T-helper 17 cell (primary cell): ENCODE results near the gene RABGAP1L. TPM values are rescaled to one million over a fixed set of nuclear protein-coding genes. Genes with fewer than 3 reads are reported as not detected.
"Not testable (repeated sequence)": the region's sequence is repeated elsewhere in the genome, so short reads cannot be mapped to it uniquely, and the experiment has no call there.

Experiments used
- ATAC-seq: fragments of 150-1000 bp; cut with Tn5 transposase; 2 replicates; pipeline ENCODE4 v1.10.0; 2021; ENCODE audit warnings: mild to moderate bottlenecking, moderate library complexity
- DNase-seq, 3 donors: peaks; one replicate each; pipeline versions ENCODE4 v3.0.0 to v3.0.0-alpha.2; 2020 to 2021
- H3K9me3 ChIP-seq: one replicate; pipeline ENCODE4 v1.7.0; 2013; ENCODE audit warnings: low read length, mild to moderate bottlenecking; ENCODE audit not compliant: control insufficient read depth, poor library complexity, severe bottlenecking
- H3K27ac Mint-ChIP-seq: one replicate; pipeline ENCODE4 v1.8.0; 2022; ENCODE audit warnings: mild to moderate bottlenecking, moderate library complexity, mixed read lengths
- H3K27me3 Mint-ChIP-seq: one replicate; pipeline ENCODE4 v1.8.0; 2022; ENCODE audit warnings: mixed read lengths
- H3K36me3 Mint-ChIP-seq: one replicate; pipeline ENCODE4 v1.8.0; 2022; ENCODE audit warnings: low read depth, mixed read lengths
- H3K4me1 Mint-ChIP-seq: one replicate; pipeline ENCODE4 v1.8.0; 2022; ENCODE audit warnings: mild to moderate bottlenecking, mixed read lengths
- H3K4me3 Mint-ChIP-seq: one replicate; pipeline ENCODE4 v1.8.0; 2022; ENCODE audit warnings: mild to moderate bottlenecking, moderate library complexity, mixed read lengths
- total RNA-seq, 4 donors: library from RNA in 2 of 4; stranded (reverse) in 2 of 4; gene quantifications; one replicate each; pipeline ENCODE4 v1.2.3 and lab custom pipeline; 2022 to 2026

Gene RABGAP1L
- total RNA-seq, 2 donors from 2014 or later, result 112 to 120 TPM

GRCh38 chr1:174135211-174135610, 24.1 kb upstream of the RABGAP1L start:
- Mint-ChIP-seq H3K27me3 (no peaks in the 10 kb centered on the region), H3K36me3 (peaks cover 6% of the 10 kb centered on the region), H3K27ac (no peak overlapping the region), H3K4me3 (no peak overlapping the region), H3K4me1 (no peaks in the 10 kb centered on the region)
- no peaks in the 10 kb centered on the region for H3K9me3 ChIP-seq
- ATAC-seq (no peak), DNase-seq (no peak)

DNA sequence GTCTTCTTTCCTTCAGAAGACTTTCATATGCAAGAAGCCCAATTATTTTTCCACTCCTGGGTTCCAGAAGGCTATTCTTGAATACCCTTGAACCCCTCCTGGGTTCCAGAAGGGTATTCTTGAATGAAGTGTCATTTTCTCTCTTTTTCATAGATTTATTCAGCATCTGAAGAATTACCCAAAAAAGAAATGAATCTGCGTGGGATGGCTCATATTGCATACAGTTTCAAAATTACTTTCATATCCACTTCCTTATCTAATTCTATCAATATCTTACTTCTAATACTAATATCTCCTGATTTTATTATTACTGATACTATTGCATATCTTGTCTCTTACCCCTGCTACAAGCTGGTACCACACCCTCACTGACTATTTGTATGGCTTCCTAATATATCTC, 22.6 kb upstream of the RABGAP1L start:
- no peak for ATAC-seq
- Mint-ChIP-seq H3K36me3 (peaks cover 6% of the 10 kb centered on the region), H3K4me1 (peaks cover 2% of the 10 kb centered on the region), H3K27ac (no peak overlapping the region), H3K4me3 (no peak overlapping the region), H3K27me3 (no peaks in the 10 kb centered on the region)
- DNase-seq, result no peak
- no peaks in the 10 kb centered on the region for H3K9me3 ChIP-seq

DNA sequence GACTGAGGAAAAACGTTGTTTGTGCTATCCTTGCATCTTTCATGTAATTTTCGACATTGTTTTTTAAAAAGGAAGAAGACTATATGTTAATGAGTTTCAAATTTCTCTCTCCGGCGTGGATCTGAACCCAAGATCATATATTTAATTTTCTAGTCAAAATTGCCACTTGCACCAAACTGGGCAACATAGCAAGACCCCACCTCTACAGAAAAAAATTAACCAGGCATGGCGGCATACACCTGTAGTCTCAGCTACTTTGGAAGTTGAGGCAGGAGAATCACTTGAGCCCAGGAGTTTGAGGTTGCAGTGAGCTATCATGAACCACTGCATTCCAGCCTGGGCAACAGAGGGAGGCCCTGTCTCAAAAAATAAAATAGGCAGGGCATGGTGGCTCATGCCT, 16.5 kb upstream of the RABGAP1L start:
- ATAC-seq (no peak), DNase-seq (no peak)
- H3K4me3 Mint-ChIP-seq, result no peak overlapping the region
- no peaks in the 10 kb centered on the region for H3K9me3 ChIP-seq
- peaks cover 2% of the 10 kb centered on the region for H3K4me1 Mint-ChIP-seq
- peaks cover 4% of the 10 kb centered on the region for H3K27me3 Mint-ChIP-seq
- H3K36me3 Mint-ChIP-seq, result peaks cover 2% of the 10 kb centered on the region
- H3K27ac Mint-ChIP-seq, result no peak overlapping the region

- not testable (repeated sequence) for H3K4me3 Mint-ChIP-seq, H3K27ac Mint-ChIP-seq
Measured at GRCh38 chr1:174143727-174144396, 15.5 kb upstream of the RABGAP1L start.

GRCh38 chr1:174144397-174144783, 14.9 kb upstream of the RABGAP1L start:
- not testable (repeated sequence) for H3K4me3 Mint-ChIP-seq, H3K27me3 Mint-ChIP-seq, H3K4me1 Mint-ChIP-seq, ATAC-seq, H3K36me3 Mint-ChIP-seq, H3K9me3 ChIP-seq, H3K27ac Mint-ChIP-seq, DNase-seq

More at GRCh38 chr1:174143727-174144396, 15.5 kb upstream of the RABGAP1L start:
- DNase-seq, ATAC-seq, H3K4me1 Mint-ChIP-seq, H3K36me3 Mint-ChIP-seq, H3K9me3 ChIP-seq, H3K27me3 Mint-ChIP-seq: not testable (repeated sequence)

DNA sequence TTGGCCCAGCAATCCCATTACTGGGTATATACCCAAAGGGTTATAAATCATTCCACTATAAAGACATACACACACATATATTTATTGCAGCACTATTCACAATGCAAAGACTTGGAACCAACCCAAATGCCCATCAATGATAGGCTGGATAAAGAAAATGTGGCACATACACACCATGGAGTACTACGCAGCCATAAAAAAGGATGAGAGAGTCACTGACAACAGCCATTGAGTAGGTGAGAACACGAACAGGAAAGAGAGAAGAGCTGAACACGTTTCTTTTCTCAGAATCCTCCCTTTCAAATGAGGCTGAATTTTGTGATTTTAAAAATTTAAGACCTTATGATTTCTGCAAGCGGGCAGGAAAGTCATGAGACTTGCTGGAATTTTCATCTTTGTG, 10.1 kb upstream of the RABGAP1L start:
- DNase-seq, result no peak
- H3K9me3 ChIP-seq, result no peaks in the 10 kb centered on the region
- Mint-ChIP-seq H3K4me1 (peaks cover 6% of the 10 kb centered on the region), H3K4me3 (no peak overlapping the region), H3K36me3 (peaks cover 2% of the 10 kb centered on the region), H3K27ac (no peak overlapping the region), H3K27me3 (no peaks in the 10 kb centered on the region)
- no peak for ATAC-seq

DNA sequence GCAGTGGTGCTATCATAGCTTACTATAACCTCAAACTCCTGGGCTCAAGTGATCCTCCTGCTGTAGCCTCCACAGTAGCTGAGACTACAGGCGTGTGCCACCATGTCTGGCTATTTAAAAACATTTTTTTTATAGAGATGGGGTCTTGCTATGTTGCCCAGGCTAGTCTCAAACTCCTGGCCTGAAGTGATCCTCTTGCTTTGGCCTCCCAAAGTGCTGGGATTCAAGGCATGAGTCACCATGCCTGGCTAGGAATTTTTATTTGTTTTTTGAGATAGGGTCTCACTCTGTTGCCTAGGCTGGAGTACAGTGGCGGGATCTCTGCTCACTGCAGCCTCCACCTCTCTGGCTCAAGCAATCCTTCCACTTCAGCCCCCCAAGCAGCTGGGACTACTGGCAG, 8.8 kb upstream of the RABGAP1L start:
- H3K27ac Mint-ChIP-seq, result no peak overlapping the region
- H3K36me3 Mint-ChIP-seq, result peaks cover 2% of the 10 kb centered on the region
- H3K4me1 Mint-ChIP-seq, result peaks cover 6% of the 10 kb centered on the region
- ATAC-seq (no peak), DNase-seq (no peak)
- H3K4me3 Mint-ChIP-seq, result no peak overlapping the region
- no peaks in the 10 kb centered on the region for H3K9me3 ChIP-seq
- H3K27me3 Mint-ChIP-seq, result no peaks in the 10 kb centered on the region

GRCh38 chr1:174152427-174152826, 6.9 kb upstream of the RABGAP1L start:
- Mint-ChIP-seq H3K27ac (peak overlapping the region; percentile 81), H3K4me1 (peaks cover 6% of the 10 kb centered on the region), H3K27me3 (no peaks in the 10 kb centered on the region), H3K4me3 (no peak overlapping the region), H3K36me3 (peaks cover 2% of the 10 kb centered on the region)
- no peak for ATAC-seq
- no peaks in the 10 kb centered on the region for H3K9me3 ChIP-seq
- no peak for DNase-seq

DNA sequence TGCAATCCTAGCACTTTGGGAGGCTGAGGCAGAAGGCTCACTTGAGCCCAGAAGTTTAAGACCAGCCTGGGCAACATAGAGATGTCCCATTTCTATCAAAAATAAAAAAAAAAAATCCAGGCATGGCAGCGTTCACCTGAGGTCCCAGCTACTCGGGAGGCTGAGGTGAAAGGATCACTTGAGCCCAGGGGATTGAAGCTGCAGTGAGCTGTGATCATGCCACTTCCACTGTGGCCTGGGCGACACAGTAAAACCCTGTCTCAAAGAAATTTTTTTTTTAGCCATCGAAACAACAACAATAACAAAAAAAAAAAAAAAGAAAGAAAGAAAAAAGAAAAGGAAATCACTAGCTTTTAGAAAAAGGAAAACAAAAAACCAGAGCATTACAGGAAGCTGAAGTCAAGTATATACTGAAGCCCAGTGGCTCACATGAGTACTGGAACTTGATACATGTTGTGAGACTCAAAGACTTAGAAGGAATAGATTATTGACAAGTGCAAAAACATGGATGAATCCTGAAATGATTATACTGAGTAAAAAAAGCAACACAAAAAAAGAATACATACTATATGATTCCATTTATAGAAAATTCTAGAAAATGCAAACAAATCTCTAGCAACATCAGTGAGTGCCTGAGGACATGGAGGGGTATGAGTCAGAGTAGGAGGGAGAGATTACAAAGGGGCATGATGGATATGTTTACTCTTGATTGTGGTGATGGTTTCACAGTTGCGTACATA, 6.1 kb upstream of the RABGAP1L start:
- DNase-seq, result no peak
- H3K9me3 ChIP-seq, result no peaks in the 10 kb centered on the region
- Mint-ChIP-seq H3K27me3 (no peaks in the 10 kb centered on the region), H3K4me3 (no peak overlapping the region), H3K4me1 (peaks cover 9% of the 10 kb centered on the region), H3K36me3 (peaks cover 2% of the 10 kb centered on the region), H3K27ac (peak overlapping the region; percentile 81)
- ATAC-seq, result peak; percentile 71

- DNase-seq (no peak), ATAC-seq (no peak)
- Mint-ChIP-seq H3K4me1 (peaks cover 14% of the 10 kb centered on the region), H3K4me3 (no peak overlapping the region), H3K27ac (no peak overlapping the region), H3K36me3 (peaks cover 2% of the 10 kb centered on the region), H3K27me3 (no peaks in the 10 kb centered on the region)
- no peaks in the 10 kb centered on the region for H3K9me3 ChIP-seq
Measured at GRCh38 chr1:174153825-174154107, 5.6 kb upstream of the RABGAP1L start.

DNA sequence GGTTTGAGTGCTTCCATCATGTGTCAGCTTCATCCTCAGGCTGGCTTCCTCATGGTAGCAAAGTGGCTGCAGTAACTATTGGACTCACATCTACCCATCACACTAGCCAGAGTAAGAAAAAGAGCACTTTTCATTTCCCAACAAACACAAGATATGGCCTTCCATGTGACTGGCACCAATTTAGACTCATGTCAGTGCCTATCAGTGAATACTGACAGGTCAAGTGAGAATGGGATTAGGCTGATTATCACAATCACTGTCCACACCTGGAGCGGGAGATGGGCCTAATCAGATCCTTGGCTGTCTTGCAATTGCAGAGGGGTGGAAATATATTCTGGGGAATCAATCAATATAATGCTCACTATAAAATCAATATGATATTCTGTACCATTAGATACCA, 2.9 kb upstream of the RABGAP1L start:
- Mint-ChIP-seq H3K27me3 (no peaks in the 10 kb centered on the region), H3K36me3 (no peaks in the 10 kb centered on the region), H3K27ac (peak overlapping the region; percentile 96), H3K4me1 (peaks cover 26% of the 10 kb centered on the region), H3K4me3 (no peak overlapping the region)
- ATAC-seq (no peak), DNase-seq (no peak)
- H3K9me3 ChIP-seq, result no peaks in the 10 kb centered on the region

DNA sequence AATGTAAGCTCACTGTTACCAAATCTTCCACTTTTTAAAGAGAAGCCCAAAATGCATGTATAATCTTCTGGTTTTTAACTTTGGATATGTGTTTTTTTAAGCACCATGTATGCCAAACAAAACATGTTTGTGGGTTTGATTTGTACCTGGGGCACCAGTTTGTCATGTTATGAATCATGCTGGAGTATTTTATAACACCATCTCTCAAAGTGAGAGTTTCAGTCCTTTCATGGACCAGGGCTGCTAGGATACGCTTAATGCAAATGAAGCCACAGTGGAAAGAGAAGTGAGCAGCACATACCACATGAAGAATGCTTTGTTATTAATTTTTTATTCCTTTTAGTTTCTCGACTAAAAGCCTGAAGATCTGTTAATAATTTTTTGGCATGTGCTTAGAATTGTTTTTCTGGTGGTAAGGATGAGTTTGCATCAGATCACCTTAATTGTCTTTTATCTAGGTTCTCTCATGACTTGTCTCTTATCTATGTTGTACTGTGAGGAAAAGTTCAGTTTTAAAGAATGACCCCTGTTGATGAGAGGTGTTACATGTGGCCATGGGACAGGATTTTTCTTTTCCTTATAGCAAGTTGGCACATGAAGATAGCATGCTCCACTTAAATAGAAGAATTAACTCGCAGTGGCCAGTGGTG, 2.0 kb upstream of the RABGAP1L start:
- no peaks in the 10 kb centered on the region for H3K36me3 Mint-ChIP-seq
- no peaks in the 10 kb centered on the region for H3K27me3 Mint-ChIP-seq
- H3K27ac Mint-ChIP-seq, result peak overlapping the region; percentile 96
- ATAC-seq, result no peak
- H3K9me3 ChIP-seq, result no peaks in the 10 kb centered on the region
- DNase-seq, result no peak
- H3K4me3 Mint-ChIP-seq, result no peak overlapping the region
- peaks cover 32% of the 10 kb centered on the region for H3K4me1 Mint-ChIP-seq

- H3K4me1 Mint-ChIP-seq, result peaks cover 35% of the 10 kb centered on the region
- no peaks in the 10 kb centered on the region for H3K27me3 Mint-ChIP-seq
- no peaks in the 10 kb centered on the region for H3K36me3 Mint-ChIP-seq
- DNase-seq (peak in 1 of 3 donors; percentile 39), ATAC-seq (peak; percentile 59)
- no peaks in the 10 kb centered on the region for H3K9me3 ChIP-seq
- peak overlapping the region; percentile 96 for H3K27ac Mint-ChIP-seq
- H3K4me3 Mint-ChIP-seq, result peak overlapping the region; percentile 96
Measured at GRCh38 chr1:174158767-174159251, 511 bp upstream of the RABGAP1L start.
